LoVo (cell line): ENCODE results near the gene IARS1.

Source experiments
- DNase-seq: peaks from one replicate; pipeline ENCODE4 v3.0.0-alpha.2; 2016; ENCODE audit warnings: low spot score

The IARS1 gene

GRCh38 chr9:92293452-92294296 lies at the start of gene IARS1:
Gene IARS1 (minus strand): TSS chr9:92293697. CDS start chr9:92289419, 4,278 bp downstream.
- peak; percentile 97 for DNase-seq

- DNase-seq: no peak
These were observed 49.5 kb upstream of the IARS1 start for GRCh38 chr9:92342825-92343488.

- no peak for DNase-seq
These were observed 48.1 kb upstream of the IARS1 start for GRCh38 chr9:92341578-92341977.

- no peak for DNase-seq
These were observed 39.8 kb upstream of the IARS1 start for GRCh38 chr9:92333282-92333634.

GRCh38 chr9:92332577-92333281 lies 39.2 kb upstream of the IARS1 start:
- no peak for DNase-seq

- no peak for DNase-seq
These were observed 34.7 kb upstream of the IARS1 start for GRCh38 chr9:92328225-92328624.

GRCh38 chr9:92327283-92327850 lies 33.9 kb upstream of the IARS1 start:
- DNase-seq: no peak

- no peak for DNase-seq
These were observed 32.5 kb upstream of the IARS1 start for GRCh38 chr9:92325991-92326500.

- peak; percentile 87 for DNase-seq
These were observed 31.9 kb upstream of the IARS1 start, which contains the start of the genes CENPP and NOL8 for GRCh38 chr9:92325269-92325990. Gene CENPP (plus strand): TSS chr9:92325953. Gene NOL8 (minus strand): TSS chr9:92325350. CDS start chr9:92324161, 1,189 bp downstream.

GRCh38 chr9:92324889-92325268 lies 31.4 kb upstream of the IARS1 start:
- DNase-seq: no peak

- DNase-seq: no peak
These were observed 30.9 kb upstream of the IARS1 start for GRCh38 chr9:92324431-92324830.

GRCh38 chr9:92315456-92315855 lies 22.0 kb upstream of the IARS1 start:
- DNase-seq: no peak

GRCh38 chr9:92313624-92314012 lies 20.1 kb upstream of the IARS1 start:
- no peak for DNase-seq

GRCh38 chr9:92312887-92313623 lies 19.6 kb upstream of the IARS1 start:
- DNase-seq: no peak

GRCh38 chr9:92310562-92310961 lies 17.1 kb upstream of the IARS1 start:
- no peak for DNase-seq

GRCh38 chr9:92308893-92309292 lies 15.4 kb upstream of the IARS1 start:
- no peak for DNase-seq

- no peak for DNase-seq
These were observed 7.4 kb upstream of the IARS1 start for GRCh38 chr9:92300936-92301335.

- DNase-seq: no peak
These were observed 5.6 kb upstream of the IARS1 start for GRCh38 chr9:92299116-92299515.

- no peak for DNase-seq
These were observed 4.5 kb upstream of the IARS1 start for GRCh38 chr9:92298036-92298435.

- DNase-seq: no peak
These were observed 4.1 kb upstream of the IARS1 start for GRCh38 chr9:92297611-92298010.

GRCh38 chr9:92295827-92296258 lies 2.3 kb upstream of the IARS1 start:
- no peak for DNase-seq
